Smooth muscle cell (in vitro differentiated cells): ENCODE results near the gene GNAI3. TPM values are rescaled to one million over a fixed set of nuclear protein-coding genes. Genes with fewer than 3 reads are reported as not detected.

Experiments used
- DNase-seq: peaks from one replicate; lab custom pipeline; 2025; ENCODE audit not compliant: unreplicated experiment; lab: John Stamatoyannopoulos, UW
- H2AFZ ChIP-seq: fragments of 200-600 bp; sonication (generic); 2 replicates; pipeline ENCODE4 v1.6.0; 2016; ENCODE audit warnings: antibody characterized with exemption, low read depth, mild to moderate bottlenecking
- H3F3A ChIP-seq: fragments of 200-600 bp; sonication (generic); 2 replicates; pipeline ENCODE4 v1.6.0; 2017; ENCODE audit warnings: antibody characterized with exemption, low read depth
- H3K27ac ChIP-seq: fragments of 200-600 bp; sonication (generic); 2 replicates; pipeline ENCODE4 v1.5.1; 2016; ENCODE audit warnings: low read depth, mild to moderate bottlenecking
- H3K27me3 ChIP-seq: fragments of 200-600 bp; sonication (generic); 2 replicates; pipeline ENCODE4 v1.6.1; 2016; ENCODE audit warnings: low read depth, mild to moderate bottlenecking
- H3K36me3 ChIP-seq: fragments of 200-600 bp; sonication (generic); 2 replicates; pipeline ENCODE4 v1.5.1; 2016; ENCODE audit warnings: low read depth
- H3K4me1 ChIP-seq: fragments of 200-600 bp; sonication (generic); 2 replicates; pipeline ENCODE4 v1.5.1; 2016; ENCODE audit warnings: low read depth
- H3K4me2 ChIP-seq: fragments of 200-600 bp; sonication (generic); 2 replicates; pipeline ENCODE4 v1.6.0; 2016; ENCODE audit warnings: mild to moderate bottlenecking
- H3K4me3 ChIP-seq: fragments of 200-600 bp; sonication (generic); 2 replicates; pipeline ENCODE4 v1.5.1; 2016; ENCODE audit warnings: mild to moderate bottlenecking
- H3K79me2 ChIP-seq: fragments of 200-600 bp; sonication (generic); 2 replicates; pipeline ENCODE4 v1.6.0; 2016; ENCODE audit warnings: low read depth, mild to moderate bottlenecking
- H3K9ac ChIP-seq: fragments of 200-600 bp; sonication (generic); 2 replicates; pipeline ENCODE4 v1.6.0; 2016; ENCODE audit warnings: low read depth
- H3K9me3 ChIP-seq: fragments of 200-600 bp; sonication (generic); replicated peaks from 2 replicates; pipeline ENCODE4 v1.5.1; 2016; ENCODE audit warnings: low read depth
- H4K20me1 ChIP-seq: fragments of 200-600 bp; sonication (generic); 2 replicates; pipeline ENCODE4 v1.6.0; 2016; ENCODE audit warnings: low read depth
- CTCF ChIP-seq: fragments of 200-600 bp; sonication (generic); IDR thresholded peaks from 2 replicates; pipeline ENCODE4 v1.5.1; 2017; ENCODE audit warnings: borderline replicate concordance, mild to moderate bottlenecking, antibody characterized with exemption; ENCODE audit not compliant: insufficient read depth, poor library complexity, severe bottlenecking
- WGBS: methylation state at CpG from one replicate; pipeline ENCODE4 v1.1.7; 2016; ENCODE audit warnings: low lambda C conversion rate; 5-methylcytosine and 5-hydroxymethylcytosine counted together
- polyA plus RNA-seq: library from polyadenylated mRNA; unstranded; fragments of >200 nt; fragmentation: Nextera tagmentation; extraction: Ambion mirVana; gene quantifications from 2 replicates; pipeline ENCODE4 v1.2.1, GENCODE V29; 2016
- total RNA-seq: library from RNA; depleted of rRNA; stranded (reverse); fragments of >200 nt; gene quantifications from 2 replicates; pipeline ENCODE4 v1.2.3, GENCODE V29; 2014

The GNAI3 gene
- total and polyA plus RNA-seq, 2 experiments from 2014 or later, result 11.4 to 15.4 TPM

GRCh38 chr1:109556563-109556962 lies 8.1 kb downstream of the GNAI3 start:
- peaks cover 1% of the 10 kb centered on the region for H3F3A ChIP-seq
- no peak overlapping the region for H3K4me2 ChIP-seq
- H3K79me2 ChIP-seq, result peaks cover 100% of the 10 kb centered on the region
- H3K9me3 ChIP-seq, result no peaks in the 10 kb centered on the region
- H3K27me3 ChIP-seq, result no peaks in the 10 kb centered on the region
- H3K27ac ChIP-seq, result no peak overlapping the region
- H3K9ac ChIP-seq, result no peak overlapping the region
- WGBS, result 94% methylated on average over 2 of the region's 2 CpGs
- H4K20me1 ChIP-seq, result peaks cover 100% of the 10 kb centered on the region
- no peak overlapping the region for H3K4me3 ChIP-seq
- peaks cover 4% of the 10 kb centered on the region for H3K4me1 ChIP-seq
- H3K36me3 ChIP-seq, result no peaks in the 10 kb centered on the region
- no peak for TF ChIP-seq CTCF
- no peak overlapping the region for H2AFZ ChIP-seq
- DNase-seq, result no peak

- Histone ChIP-seq H3K27me3 (no peaks in the 10 kb centered on the region), H3K4me2 (no peak overlapping the region), H2AFZ (no peak overlapping the region), H3K79me2 (peaks cover 100% of the 10 kb centered on the region), H4K20me1 (peaks cover 100% of the 10 kb centered on the region), H3K27ac (no peak overlapping the region), H3K9ac (no peak overlapping the region), H3F3A (peaks cover 7% of the 10 kb centered on the region), H3K9me3 (no peaks in the 10 kb centered on the region), H3K36me3 (no peaks in the 10 kb centered on the region), H3K4me1 (peaks cover 10% of the 10 kb centered on the region), H3K4me3 (no peak overlapping the region)
- no peak for DNase-seq
- WGBS, result 98% methylated on average over 5 of the region's 5 CpGs
- no peak for TF ChIP-seq CTCF
These were observed 9.1 kb downstream of the GNAI3 start for GRCh38 chr1:109557520-109557919.

- H4K20me1 ChIP-seq, result peaks cover 100% of the 10 kb centered on the region
- DNase-seq, result no peak
These were observed 11.6 kb downstream of the GNAI3 start for GRCh38 chr1:109559995-109560394.

More at GRCh38 chr1:109559995-109560394, 11.6 kb downstream of the GNAI3 start:
- Histone ChIP-seq H3K27me3 (no peaks in the 10 kb centered on the region), H3K9ac (no peak overlapping the region), H3K4me2 (no peak overlapping the region), H3F3A (peaks cover 18% of the 10 kb centered on the region), H3K4me1 (peaks cover 34% of the 10 kb centered on the region), H3K27ac (no peak overlapping the region), H3K36me3 (no peaks in the 10 kb centered on the region), H2AFZ (no peak overlapping the region), H3K9me3 (no peaks in the 10 kb centered on the region), H3K79me2 (peaks cover 100% of the 10 kb centered on the region), H3K4me3 (no peak overlapping the region)
- TF ChIP-seq CTCF, result no peak
